PC-3 (cell line): Measurements from ENCODE around the gene PTGES3L. TPM values are rescaled to one million over a fixed set of nuclear protein-coding genes. Genes with fewer than 3 reads are reported as not detected.

Experiments
- ATAC-seq: fragments of 200-7000 bp; cut with Tn5 transposase; 2 replicates; pipeline ENCODE4 v1.9.1; 2020; ENCODE audit warnings: mild to moderate bottlenecking, moderate library complexity
- BruUV-seq: library from RNA; stranded (reverse); fragments of 400-500 nt; replicated peaks from 2 replicates; lab custom pipeline; 2021; lab: Mats Ljungman, UMichigan
- CTCF ChIA-PET: fragments of 300-600 bp; sonication (Branson Sonifier 250); formaldehyde crosslinking; loops from one replicate; lab custom pipeline; 2022; ENCODE audit warnings: antibody characterized with exemption; lab: Charles Lee
- POLR2A ChIA-PET: fragments of 300-600 bp; sonication (Branson Sonifier 250); formaldehyde crosslinking; loops from one replicate; lab custom pipeline; 2022; ENCODE audit warnings: antibody characterized with exemption; ENCODE audit not compliant: unreplicated experiment; lab: Charles Lee
- DNase-seq: peaks from one replicate; pipeline ENCODE4 v3.0.0-alpha.2; 2015
- H2AFZ ChIP-seq: fragments of 300-600 bp; sonication (generic); 2 replicates; pipeline ENCODE4 v1.6.0; 2016; ENCODE audit warnings: antibody characterized with exemption, low read length
- H3F3A ChIP-seq: fragments of 300-600 bp; sonication (generic); one replicate; pipeline ENCODE4 v1.6.0; 2017; ENCODE audit warnings: antibody characterized with exemption, low read length, control low read depth, mild to moderate bottlenecking; ENCODE audit not compliant: unreplicated experiment
- H3K27ac ChIP-seq: fragments of 300-600 bp; sonication (generic); 2 replicates; pipeline ENCODE4 v1.5.1; 2016; ENCODE audit warnings: mild to moderate bottlenecking, low read length
- H3K27me3 ChIP-seq: fragments of 300-600 bp; sonication (generic); 2 replicates; pipeline ENCODE4 v1.6.1; 2016; ENCODE audit warnings: low read length, mixed read lengths
- H3K36me3 ChIP-seq: fragments of 300-600 bp; sonication (generic); 2 replicates; pipeline ENCODE4 v1.6.1; 2016; ENCODE audit warnings: low read depth, mixed run types, low read length, mixed read lengths
- H3K4me1 ChIP-seq: fragments of 300-600 bp; sonication (generic); 2 replicates; pipeline ENCODE4 v1.5.1; 2016; ENCODE audit warnings: low read length; ENCODE audit not compliant: insufficient read depth
- H3K4me2 ChIP-seq: fragments of 300-600 bp; sonication (generic); 2 replicates; pipeline ENCODE4 v1.6.0; 2016; ENCODE audit warnings: low read length
- H3K4me3 ChIP-seq: fragments of 300-600 bp; sonication (generic); 2 replicates; pipeline ENCODE4 v1.5.1; 2016; ENCODE audit warnings: mild to moderate bottlenecking, low read length, mixed read lengths
- H3K79me2 ChIP-seq: fragments of 300-600 bp; sonication (generic); 2 replicates; pipeline ENCODE4 v1.6.1; 2017; ENCODE audit warnings: low read length, mixed read lengths
- H3K9ac ChIP-seq: fragments of 300-600 bp; sonication (generic); 2 replicates; pipeline ENCODE4 v1.6.0; 2016; ENCODE audit warnings: mild to moderate bottlenecking, low read length
- H3K9me2 ChIP-seq: fragments of 300-600 bp; sonication (generic); replicated peaks from 2 replicates; pipeline ENCODE4 v1.6.1; 2016; ENCODE audit warnings: mixed run types, low read length, mixed read lengths
- H3K9me3 ChIP-seq: fragments of 300-600 bp; sonication (generic); 2 replicates; pipeline ENCODE4 v1.6.1; 2016; ENCODE audit warnings: low read length, mixed read lengths
- H4K20me1 ChIP-seq: fragments of 300-600 bp; sonication (generic); 2 replicates; pipeline ENCODE4 v1.6.1; 2016; ENCODE audit warnings: low read length, mixed read lengths
- EZH2 ChIP-seq: fragments of 300-600 bp; sonication (generic); IDR thresholded peaks from one replicate; pipeline ENCODE4 v1.6.1; 2017; ENCODE audit warnings: antibody characterized with exemption, mild to moderate bottlenecking, low read length; ENCODE audit not compliant: unreplicated experiment
- EZH2phosphoT487 ChIP-seq: fragments of 300-600 bp; sonication (generic); IDR thresholded peaks from 2 replicates; pipeline ENCODE4 v1.6.1; 2018; ENCODE audit warnings: mild to moderate bottlenecking, antibody characterized with exemption, low read length, borderline replicate concordance
- intact Hi-C: fragments of 100-400 bp; cut with micrococcal nuclease; formaldehyde crosslinking; loops from 2 replicates; pipeline ENCODE4 v1.9.0; 2023
- total RNA-seq: library from RNA; depleted of rRNA; stranded (reverse); fragments of >200 nt; gene quantifications from 2 replicates; pipeline ENCODE4 v1.2.3, GENCODE V29; 2014
- TF ChIP-seq, protein P1 (sequence below): fragments of 300-600 bp; sonication (generic); conservative IDR thresholded peaks from 2 replicates; pipeline ENCODE4 v1.5.1; 2017; ENCODE audit warnings: antibody characterized with exemption, low read depth, mild to moderate bottlenecking, low read length

Gene PTGES3L
- total RNA-seq, 1 experiment from 2014 or later, result 0.55 TPM

DNA sequence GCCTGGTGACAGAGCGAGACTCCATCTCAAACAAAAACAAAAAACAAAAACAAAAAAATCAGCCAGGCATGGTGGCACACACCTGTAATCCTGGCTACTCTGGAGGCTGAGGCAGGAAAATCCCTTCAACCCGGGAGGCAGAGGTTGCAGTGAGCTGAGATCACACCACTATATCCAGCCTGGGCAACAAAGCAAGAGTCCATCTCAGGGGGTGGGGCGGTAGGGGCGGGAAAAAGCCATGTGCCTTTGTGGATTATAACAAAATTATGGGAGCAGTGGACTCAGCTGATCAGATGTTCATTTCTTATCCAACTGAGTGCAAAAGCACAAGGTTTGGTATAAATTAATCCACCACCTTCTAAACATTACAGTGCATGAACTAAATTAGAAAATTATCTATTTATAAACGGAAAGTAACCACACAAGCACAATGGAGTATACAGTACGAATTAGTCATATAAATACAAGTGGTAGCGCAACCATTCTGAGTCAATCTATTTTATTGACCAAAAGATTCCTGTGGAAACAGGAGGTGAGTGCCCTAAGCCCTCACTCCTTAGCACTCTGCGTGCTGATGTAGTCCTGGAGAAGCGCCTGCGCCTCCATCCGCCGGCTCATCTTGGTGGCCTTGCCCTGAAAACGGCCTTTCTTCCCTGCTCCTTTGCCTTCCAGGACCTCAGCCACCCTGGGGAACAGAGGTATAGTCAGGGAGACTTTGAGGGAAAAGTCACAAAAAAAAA lies 29.7 kb downstream of the PTGES3L start:
- Histone ChIP-seq H3K27me3 (no peaks in the 10 kb centered on the region), H3K9me3 (no peaks in the 10 kb centered on the region), H2AFZ (no peak overlapping the region), H3K9me2 (no peaks in the 10 kb centered on the region), H3K4me1 (no peaks in the 10 kb centered on the region), H4K20me1 (no peaks in the 10 kb centered on the region), H3F3A (no peaks in the 10 kb centered on the region), H3K36me3 (peaks cover 7% of the 10 kb centered on the region), H3K4me2 (no peak overlapping the region), H3K79me2 (no peaks in the 10 kb centered on the region), H3K9ac (no peak overlapping the region), H3K4me3 (no peak overlapping the region), H3K27ac (no peak overlapping the region)
- TF ChIP-seq EZH2phosphoT487 (no peak), EZH2 (no peak)
- TF ChIP-seq, protein P1, sequence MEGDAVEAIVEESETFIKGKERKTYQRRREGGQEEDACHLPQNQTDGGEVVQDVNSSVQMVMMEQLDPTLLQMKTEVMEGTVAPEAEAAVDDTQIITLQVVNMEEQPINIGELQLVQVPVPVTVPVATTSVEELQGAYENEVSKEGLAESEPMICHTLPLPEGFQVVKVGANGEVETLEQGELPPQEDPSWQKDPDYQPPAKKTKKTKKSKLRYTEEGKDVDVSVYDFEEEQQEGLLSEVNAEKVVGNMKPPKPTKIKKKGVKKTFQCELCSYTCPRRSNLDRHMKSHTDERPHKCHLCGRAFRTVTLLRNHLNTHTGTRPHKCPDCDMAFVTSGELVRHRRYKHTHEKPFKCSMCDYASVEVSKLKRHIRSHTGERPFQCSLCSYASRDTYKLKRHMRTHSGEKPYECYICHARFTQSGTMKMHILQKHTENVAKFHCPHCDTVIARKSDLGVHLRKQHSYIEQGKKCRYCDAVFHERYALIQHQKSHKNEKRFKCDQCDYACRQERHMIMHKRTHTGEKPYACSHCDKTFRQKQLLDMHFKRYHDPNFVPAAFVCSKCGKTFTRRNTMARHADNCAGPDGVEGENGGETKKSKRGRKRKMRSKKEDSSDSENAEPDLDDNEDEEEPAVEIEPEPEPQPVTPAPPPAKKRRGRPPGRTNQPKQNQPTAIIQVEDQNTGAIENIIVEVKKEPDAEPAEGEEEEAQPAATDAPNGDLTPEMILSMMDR, result no peak
- BruUV-seq, result no TSS peak
- ChIA-PET POLR2A (no interaction called here), CTCF (no interaction called here)
- intact Hi-C loops, result no loop called here
- ATAC-seq, result no peak
- DNase-seq, result no peak

DNA sequence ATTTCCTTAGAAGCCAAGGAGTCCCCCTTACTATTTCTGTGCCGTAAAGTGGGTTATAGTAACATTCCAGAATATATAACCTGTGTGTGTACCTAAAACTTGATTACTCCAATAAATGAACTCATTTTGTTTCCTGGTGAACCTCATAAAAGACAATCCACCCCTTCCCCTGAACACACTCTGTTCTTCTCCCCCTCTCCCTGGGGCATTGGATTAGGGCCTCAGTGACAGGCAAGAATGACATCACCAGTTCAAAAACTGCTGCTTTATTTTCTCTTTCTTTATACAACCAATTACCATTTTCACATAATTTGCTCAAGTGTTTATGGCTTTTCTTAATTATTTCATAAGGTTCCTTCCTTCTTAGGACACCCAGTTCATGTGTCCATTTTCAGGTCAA lies 33.1 kb downstream of the PTGES3L start:
- no peak overlapping the region for H3K4me3 ChIP-seq
- no peak overlapping the region for H2AFZ ChIP-seq
- H3K4me1 ChIP-seq, result no peaks in the 10 kb centered on the region
- TF ChIP-seq, protein P1, result no peak
- TF ChIP-seq EZH2 (no peak), EZH2phosphoT487 (no peak)
- intact Hi-C loops, result no loop called here
- H3K27ac ChIP-seq, result no peak overlapping the region
- no peak overlapping the region for H3K9ac ChIP-seq
- no peaks in the 10 kb centered on the region for H3K27me3 ChIP-seq
- DNase-seq, result no peak
- POLR2A ChIA-PET, result no interaction called here
- no peaks in the 10 kb centered on the region for H3F3A ChIP-seq
- CTCF ChIA-PET, result no interaction called here
- no peaks in the 10 kb centered on the region for H3K79me2 ChIP-seq
- H3K9me3 ChIP-seq, result no peaks in the 10 kb centered on the region
- no peak; the same call in 1 of the 2 replicates for ATAC-seq
- H3K36me3 ChIP-seq, result no peaks in the 10 kb centered on the region
- no peaks in the 10 kb centered on the region for H3K9me2 ChIP-seq
- BruUV-seq, result no TSS peak
- H3K4me2 ChIP-seq, result no peak overlapping the region
- no peaks in the 10 kb centered on the region for H4K20me1 ChIP-seq

DNA sequence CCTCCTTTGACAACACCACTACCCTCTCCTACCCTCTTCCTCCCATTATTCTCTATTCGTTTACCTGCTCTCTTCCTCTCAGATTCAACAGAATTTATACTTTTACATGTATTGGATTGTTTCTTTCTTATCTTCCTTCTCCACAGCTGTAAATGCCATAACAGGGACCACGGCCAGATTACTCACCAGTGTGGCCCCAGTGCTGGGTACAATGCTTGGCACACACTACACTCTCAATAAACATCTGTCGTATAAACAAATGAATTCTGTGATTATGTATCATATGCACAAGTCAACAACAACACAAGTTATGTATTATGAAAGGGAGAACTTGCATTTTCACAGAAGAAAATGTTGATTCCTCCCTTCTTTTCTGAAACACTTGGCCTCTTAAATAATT lies 35.7 kb downstream of the PTGES3L start:
- H3K36me3 ChIP-seq, result no peaks in the 10 kb centered on the region
- POLR2A ChIA-PET, result no interaction called here
- H2AFZ ChIP-seq, result no peak overlapping the region
- no peaks in the 10 kb centered on the region for H3K27me3 ChIP-seq
- no peak overlapping the region for H3K27ac ChIP-seq
- H3K4me1 ChIP-seq, result no peaks in the 10 kb centered on the region
- intact Hi-C loops, result no loop called here
- no TSS peak for BruUV-seq
- H4K20me1 ChIP-seq, result no peaks in the 10 kb centered on the region
- no peak overlapping the region for H3K9ac ChIP-seq
- DNase-seq (no peak), ATAC-seq (peak; percentile 54)
- no peak overlapping the region for H3K4me2 ChIP-seq
- H3K9me2 ChIP-seq, result no peaks in the 10 kb centered on the region
- H3K9me3 ChIP-seq, result no peaks in the 10 kb centered on the region
- TF ChIP-seq EZH2, result no peak
- TF ChIP-seq, protein P1, result no peak
- no peak for TF ChIP-seq EZH2phosphoT487
- H3K4me3 ChIP-seq, result no peak overlapping the region
- no peaks in the 10 kb centered on the region for H3K79me2 ChIP-seq
- CTCF ChIA-PET, result no interaction called here
- no peaks in the 10 kb centered on the region for H3F3A ChIP-seq
